Mammary epithelial cell (primary cell): ENCODE measurements around the gene HMGN4.

Experiments
- CTCF ChIP-seq, 2 donors: IDR thresholded peaks in 1 of 2; conservative IDR thresholded peaks in 1 of 2; 2 replicates each; pipeline ENCODE4 v1.5.1; 2011 to 2012; ENCODE audit warnings: inconsistent platforms in 2 of 2, low read length in 2 of 2, mild to moderate bottlenecking in 2 of 2, control low read depth in 1 of 2, low read depth in 1 of 2; ENCODE audit not compliant: insufficient read depth in 1 of 2; ENCODE audit errors: extremely low read depth in 1 of 2
- EZH2 ChIP-seq: IDR thresholded peaks from 2 replicates; pipeline ENCODE4 v1.6.1; 2012; ENCODE audit warnings: low read length, inconsistent platforms, borderline replicate concordance

GRCh38 chr6:26555505-26556262 is 17.5 kb downstream of the HMGN4 start:
- no peak for TF ChIP-seq CTCF (conservative IDR thresholded peaks at IDR 0.05 in 1 of 2, IDR thresholded peaks at IDR 0.05 in 1 of 2; ENCODE audit: extremely low read depth in 1 of 2, insufficient read depth in 1 of 2, low read depth in 1 of 2, low read length in 2 of 2)
- no peak for TF ChIP-seq EZH2
